ENCODE measurements around the gene CYBA.

DNA sequence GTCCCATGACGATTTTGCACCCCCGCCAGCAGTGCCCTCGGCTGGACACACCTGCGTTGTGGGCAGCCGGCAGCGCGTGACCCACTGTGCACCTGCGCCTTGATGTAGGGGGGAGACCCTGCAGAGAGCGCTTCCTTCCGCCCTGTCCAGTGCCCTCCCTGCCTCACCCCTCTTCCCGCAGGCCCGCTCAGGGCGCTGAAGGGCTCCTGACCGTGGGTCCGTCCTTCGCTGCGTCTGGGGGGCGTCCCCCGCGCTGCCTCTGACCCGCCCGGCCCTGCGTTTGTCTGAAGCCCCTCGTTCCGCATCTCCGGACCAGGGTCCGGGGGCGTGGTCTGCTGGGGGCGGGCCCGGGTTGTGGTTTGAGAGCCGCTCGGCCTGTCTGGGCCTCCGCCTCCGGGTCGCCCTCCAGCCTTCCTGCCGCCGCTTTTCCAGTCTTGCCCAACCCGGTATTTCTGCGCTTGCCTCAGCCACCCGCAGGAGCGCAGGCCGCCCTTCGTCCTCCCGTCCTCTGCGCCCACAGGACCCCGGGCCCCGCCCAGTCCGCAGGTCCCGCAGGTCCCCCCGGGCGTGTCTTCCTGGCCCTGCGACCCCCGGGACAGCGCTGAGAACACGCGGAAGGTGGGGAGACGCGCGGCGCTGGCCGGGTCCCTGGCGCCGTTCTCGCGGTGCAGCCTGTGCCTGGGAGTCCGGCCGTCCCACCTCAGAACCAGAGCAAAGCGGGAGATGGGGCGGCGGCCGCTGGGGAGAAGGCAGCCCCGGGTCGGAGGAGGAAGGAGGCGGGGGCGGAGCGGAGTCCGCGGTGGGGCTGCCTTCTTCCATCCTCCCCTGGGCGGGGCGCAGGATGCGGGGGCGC lies 16.5 kb downstream of the CYBA start:
- TF ChIP-seq EZH2 (IDR thresholded peaks at IDR 0.05; ENCODE audit: borderline replicate concordance, insufficient read depth, low read depth, low read length, poor library complexity, severe bottlenecking), result no peak
- TF ChIP-seq, protein P1, sequence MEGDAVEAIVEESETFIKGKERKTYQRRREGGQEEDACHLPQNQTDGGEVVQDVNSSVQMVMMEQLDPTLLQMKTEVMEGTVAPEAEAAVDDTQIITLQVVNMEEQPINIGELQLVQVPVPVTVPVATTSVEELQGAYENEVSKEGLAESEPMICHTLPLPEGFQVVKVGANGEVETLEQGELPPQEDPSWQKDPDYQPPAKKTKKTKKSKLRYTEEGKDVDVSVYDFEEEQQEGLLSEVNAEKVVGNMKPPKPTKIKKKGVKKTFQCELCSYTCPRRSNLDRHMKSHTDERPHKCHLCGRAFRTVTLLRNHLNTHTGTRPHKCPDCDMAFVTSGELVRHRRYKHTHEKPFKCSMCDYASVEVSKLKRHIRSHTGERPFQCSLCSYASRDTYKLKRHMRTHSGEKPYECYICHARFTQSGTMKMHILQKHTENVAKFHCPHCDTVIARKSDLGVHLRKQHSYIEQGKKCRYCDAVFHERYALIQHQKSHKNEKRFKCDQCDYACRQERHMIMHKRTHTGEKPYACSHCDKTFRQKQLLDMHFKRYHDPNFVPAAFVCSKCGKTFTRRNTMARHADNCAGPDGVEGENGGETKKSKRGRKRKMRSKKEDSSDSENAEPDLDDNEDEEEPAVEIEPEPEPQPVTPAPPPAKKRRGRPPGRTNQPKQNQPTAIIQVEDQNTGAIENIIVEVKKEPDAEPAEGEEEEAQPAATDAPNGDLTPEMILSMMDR (IDR thresholded peaks at IDR 0.05), result no peak
